CD14-positive monocyte (primary cell): ENCODE data around the gene RANBP17. TPM values are rescaled to one million over a fixed set of nuclear protein-coding genes. Genes with fewer than 3 reads are reported as not detected.

Experiments used
- DNase-seq, 3 donors: peaks; one replicate each; pipeline ENCODE4 v3.0.0-alpha.2; 2011 to 2022
- H2AFZ ChIP-seq: 2 replicates; pipeline ENCODE4 v1.6.0; 2012; ENCODE audit warnings: mild to moderate bottlenecking, low read depth, low read length, inconsistent platforms; ENCODE audit not compliant: insufficient read depth, poor library complexity, severe bottlenecking
- H3K27ac ChIP-seq, 2 donors: 1 replicate in 1 of 2; 2 replicates in 1 of 2; pipeline ENCODE4 v1.5.1; 2012 to 2013; ENCODE audit warnings: low read length in 2 of 2, control low read depth in 1 of 2, inconsistent platforms in 1 of 2, low read depth in 1 of 2, mild to moderate bottlenecking in 1 of 2
- H3K27me3 ChIP-seq, 2 donors: one replicate each; pipeline versions ENCODE4 v1.6.0 to v1.6.1; 2011 to 2013; ENCODE audit warnings: low read length in 2 of 2; ENCODE audit not compliant: control insufficient read depth in 2 of 2, insufficient read depth in 2 of 2
- H3K36me3 ChIP-seq, 2 donors: replicated peaks in 1 of 2; 1 replicate in 1 of 2; 2 replicates in 1 of 2; pipeline versions ENCODE4 v1.5.1 to v1.6.1; 2012 to 2013; ENCODE audit warnings: low read length in 2 of 2, control low read depth in 1 of 2, inconsistent platforms in 1 of 2, mild to moderate bottlenecking in 1 of 2; ENCODE audit not compliant: insufficient read depth in 2 of 2, control insufficient read depth in 1 of 2
- H3K4me1 ChIP-seq, 2 donors: 1 replicate in 1 of 2; 2 replicates in 1 of 2; pipeline versions ENCODE4 v1.5.1 to v1.6.1; 2012 to 2013; ENCODE audit warnings: low read length in 2 of 2, control low read depth in 1 of 2, inconsistent platforms in 1 of 2, mild to moderate bottlenecking in 1 of 2, moderate library complexity in 1 of 2; ENCODE audit not compliant: insufficient read depth in 2 of 2, control insufficient read depth in 1 of 2
- H3K4me2 ChIP-seq: replicated peaks from 2 replicates; pipeline ENCODE3; 2012; ENCODE audit warnings: low read length, moderate library complexity, mild to moderate bottlenecking; ENCODE audit not compliant: poor library complexity, severe bottlenecking; ENCODE audit errors: extremely low read depth
- H3K4me3 ChIP-seq, 3 experiments: fragments of 200-600 bp in 1 of 3; sonication (generic) in 1 of 3; replicated peaks in 1 of 3; 1 replicate in 2 of 3; 2 replicates in 1 of 3; pipeline ENCODE4 v1.5.1; 2011 to 2013; ENCODE audit warnings: low read length in 3 of 3, mild to moderate bottlenecking in 3 of 3, control low read depth in 2 of 3, low read depth in 2 of 3, inconsistent platforms in 1 of 3, moderate library complexity in 1 of 3
- H3K79me2 ChIP-seq: 2 replicates; pipeline ENCODE4 v1.6.0; 2012; ENCODE audit warnings: mild to moderate bottlenecking, control low read depth, inconsistent platforms, low read length, moderate library complexity; ENCODE audit not compliant: insufficient read depth
- H3K9ac ChIP-seq: 2 replicates; pipeline ENCODE4 v1.6.0; 2017; ENCODE audit warnings: low read length, mild to moderate bottlenecking; ENCODE audit not compliant: insufficient read depth, poor library complexity, severe bottlenecking
- H3K9me3 ChIP-seq, 2 donors: replicated peaks in 1 of 2; 1 replicate in 1 of 2; 2 replicates in 1 of 2; pipeline versions ENCODE4 v1.5.1 to v1.6.1; 2012 to 2013; ENCODE audit warnings: low read length in 2 of 2, control low read depth in 1 of 2; ENCODE audit not compliant: control insufficient read depth in 1 of 2, insufficient read depth in 1 of 2
- H4K20me1 ChIP-seq: 2 replicates; pipeline ENCODE4 v1.6.0; 2012; ENCODE audit warnings: mild to moderate bottlenecking, low read length, control low read depth, moderate library complexity; ENCODE audit not compliant: insufficient read depth
- H3K27ac Mint-ChIP-seq, 7 donors: one replicate each; pipeline ENCODE4 v1.8.0; 2020; ENCODE audit warnings: mild to moderate bottlenecking in 7 of 7, mixed read lengths in 7 of 7, moderate library complexity in 6 of 7, inconsistent platforms in 2 of 7
- H3K27me3 Mint-ChIP-seq, 3 donors: one replicate each; pipeline ENCODE4 v1.8.0; 2021 to 2022; ENCODE audit warnings: low read depth in 3 of 3, mild to moderate bottlenecking in 3 of 3, mixed read lengths in 3 of 3, moderate library complexity in 3 of 3, inconsistent platforms in 1 of 3
- H3K36me3 Mint-ChIP-seq, 2 donors: one replicate each; pipeline ENCODE4 v1.8.0; 2020; ENCODE audit warnings: mixed read lengths in 2 of 2, inconsistent platforms in 1 of 2, mild to moderate bottlenecking in 1 of 2
- H3K4me1 Mint-ChIP-seq: one replicate; pipeline ENCODE4 v1.8.0; 2020; ENCODE audit warnings: mild to moderate bottlenecking, mixed read lengths
- H3K4me3 Mint-ChIP-seq, 2 donors: one replicate each; pipeline ENCODE4 v1.8.0; 2020; ENCODE audit warnings: mild to moderate bottlenecking in 2 of 2, mixed read lengths in 2 of 2, moderate library complexity in 1 of 2
- H3K9me3 Mint-ChIP-seq, 7 donors: one replicate each; pipeline ENCODE4 v1.8.0; 2020 to 2022; ENCODE audit warnings: mixed read lengths in 7 of 7, mild to moderate bottlenecking in 6 of 7, moderate library complexity in 6 of 7, inconsistent platforms in 2 of 7
- WGBS: methylation state at CpG from one replicate; pipeline ENCODE4 v1.1.5; 2013; ENCODE audit warnings: missing lambda C conversion rate; ENCODE audit not compliant: insufficient coverage; 5-methylcytosine and 5-hydroxymethylcytosine counted together
- intact Hi-C, 2 donors: fragments of 100-400 bp; cut with micrococcal nuclease; formaldehyde crosslinking; loops; one replicate each; pipeline versions ENCODE4 v1.15.0 to v1.15.1; 2023
- polyA plus RNA-seq, 3 donors: library from polyadenylated mRNA; depleted of rRNA in 1 of 3; unstranded in 2 of 3; stranded (reverse) in 1 of 3; fragments of 300-500 nt in 2 of 3; fragments of >200 nt in 1 of 3; fragmentation: Illumina TruSeq in 2 of 3; gene quantifications; 1 replicate in 2 of 3; 2 replicates in 1 of 3; pipeline ENCODE4 v1.2.3, GENCODE V29; 2012 to 2021
- TF ChIP-seq, protein P1 (sequence below): fragments of 200-600 bp; IDR thresholded peaks from one replicate; pipeline ENCODE4 v1.8.0; 2022; ENCODE audit warnings: antibody characterized with exemption, mild to moderate bottlenecking

The RANBP17 gene
- polyA plus RNA-seq, 3 donors = 0.07 to 0.13 TPM; not detected in 1

DNA sequence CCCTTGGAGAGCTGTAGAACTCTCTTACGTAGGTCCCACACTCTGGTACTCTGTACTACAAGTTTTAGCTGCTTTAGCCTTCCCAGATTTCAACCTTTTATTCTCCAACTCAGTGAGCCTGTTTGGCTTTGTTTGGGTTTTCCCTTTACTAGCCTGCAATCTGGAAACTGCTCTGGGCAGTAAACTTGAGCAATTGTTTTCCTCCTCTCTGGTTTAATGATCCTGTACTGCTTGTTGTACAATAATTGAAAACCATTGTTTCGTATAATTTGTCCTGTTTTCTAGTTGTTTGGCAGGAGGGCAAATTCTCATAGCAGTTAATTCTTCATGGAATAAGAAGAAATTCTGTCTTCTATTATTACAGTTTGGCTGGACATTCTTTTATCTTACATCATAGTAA is 384.4 kb downstream of the RANBP17 start:
- H3K4me1 Mint-ChIP-seq = no peaks in the 10 kb centered on the region
- no peaks in the 10 kb centered on the region for H3K79me2 ChIP-seq
- peaks cover 16 to 37% (median 25%) of the 10 kb centered on the region in 7 donors for H3K9me3 Mint-ChIP-seq
- H3K27me3 ChIP-seq = no peaks in the 10 kb centered on the region
- DNase-seq = no peak
- intact Hi-C loops = no loop called here
- no peak overlapping the region for H2AFZ ChIP-seq
- H3K9ac ChIP-seq = no peak overlapping the region
- H3K27ac Mint-ChIP-seq = no peak overlapping the region
- no peaks in the 10 kb centered on the region for H3K36me3 ChIP-seq
- TF ChIP-seq, protein P1, sequence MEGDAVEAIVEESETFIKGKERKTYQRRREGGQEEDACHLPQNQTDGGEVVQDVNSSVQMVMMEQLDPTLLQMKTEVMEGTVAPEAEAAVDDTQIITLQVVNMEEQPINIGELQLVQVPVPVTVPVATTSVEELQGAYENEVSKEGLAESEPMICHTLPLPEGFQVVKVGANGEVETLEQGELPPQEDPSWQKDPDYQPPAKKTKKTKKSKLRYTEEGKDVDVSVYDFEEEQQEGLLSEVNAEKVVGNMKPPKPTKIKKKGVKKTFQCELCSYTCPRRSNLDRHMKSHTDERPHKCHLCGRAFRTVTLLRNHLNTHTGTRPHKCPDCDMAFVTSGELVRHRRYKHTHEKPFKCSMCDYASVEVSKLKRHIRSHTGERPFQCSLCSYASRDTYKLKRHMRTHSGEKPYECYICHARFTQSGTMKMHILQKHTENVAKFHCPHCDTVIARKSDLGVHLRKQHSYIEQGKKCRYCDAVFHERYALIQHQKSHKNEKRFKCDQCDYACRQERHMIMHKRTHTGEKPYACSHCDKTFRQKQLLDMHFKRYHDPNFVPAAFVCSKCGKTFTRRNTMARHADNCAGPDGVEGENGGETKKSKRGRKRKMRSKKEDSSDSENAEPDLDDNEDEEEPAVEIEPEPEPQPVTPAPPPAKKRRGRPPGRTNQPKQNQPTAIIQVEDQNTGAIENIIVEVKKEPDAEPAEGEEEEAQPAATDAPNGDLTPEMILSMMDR = no peak
- H3K27me3 Mint-ChIP-seq = no peaks in the 10 kb centered on the region
- no peak overlapping the region for H3K4me3 ChIP-seq
- H3K9me3 ChIP-seq = peaks cover 9 to 14% of the 10 kb centered on the region in 2 donors
- no peak overlapping the region for H3K27ac ChIP-seq
- H3K4me2 ChIP-seq = no peak overlapping the region
- H3K4me3 Mint-ChIP-seq = no peak overlapping the region
- peaks cover 0 to 4% of the 10 kb centered on the region in 2 donors for H3K36me3 Mint-ChIP-seq
- no peaks in the 10 kb centered on the region for H3K4me1 ChIP-seq
- H4K20me1 ChIP-seq = no peaks in the 10 kb centered on the region
- 86% methylated on average over 1 of the region's 2 CpGs for WGBS

DNA sequence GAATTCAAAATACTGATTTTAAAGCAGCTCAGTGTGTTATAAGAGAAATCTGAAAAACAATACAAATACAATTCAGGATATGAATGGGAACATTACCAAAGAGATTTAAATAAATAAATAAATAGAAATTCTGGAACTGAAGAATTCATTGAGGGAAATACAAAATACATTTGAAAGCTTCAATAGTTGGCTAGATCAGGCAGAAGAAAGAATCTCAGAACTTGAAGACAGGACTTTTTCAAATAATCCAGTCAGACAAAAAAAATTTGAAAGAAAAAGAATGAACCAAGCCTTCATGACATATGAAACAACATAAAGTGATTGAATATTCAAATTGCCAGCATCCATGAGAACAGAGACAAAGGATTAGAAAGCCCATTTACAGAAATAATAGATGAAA is 387.6 kb downstream of the RANBP17 start:
- H3K27ac ChIP-seq = no peak overlapping the region
- H3K79me2 ChIP-seq = no peaks in the 10 kb centered on the region
- H2AFZ ChIP-seq = no peak overlapping the region
- peaks cover 0 to 2% (median 0%) of the 10 kb centered on the region in 3 donors for H3K27me3 Mint-ChIP-seq
- intact Hi-C loops = no loop called here
- H3K9ac ChIP-seq = no peak overlapping the region
- no peak overlapping the region for H3K4me2 ChIP-seq
- H3K36me3 ChIP-seq = no peaks in the 10 kb centered on the region
- peaks cover 16 to 39% (median 27%) of the 10 kb centered on the region in 7 donors for H3K9me3 Mint-ChIP-seq
- no peak overlapping the region for H3K4me3 Mint-ChIP-seq
- H3K27me3 ChIP-seq = no peaks in the 10 kb centered on the region
- TF ChIP-seq, protein P1 = no peak
- H4K20me1 ChIP-seq = no peaks in the 10 kb centered on the region
- H3K4me3 ChIP-seq = no peak overlapping the region
- DNase-seq = no peak
- H3K4me1 ChIP-seq = no peaks in the 10 kb centered on the region
- peaks cover 0 to 4% of the 10 kb centered on the region in 2 donors for H3K36me3 Mint-ChIP-seq
- no peaks in the 10 kb centered on the region for H3K4me1 Mint-ChIP-seq
- H3K27ac Mint-ChIP-seq = no peak overlapping the region
- peaks cover 9 to 14% of the 10 kb centered on the region in 2 donors for H3K9me3 ChIP-seq
